Kidney (tissue), 14 donors: ENCODE data around the gene IL1RAPL1. TPM values are rescaled to one million over a fixed set of nuclear protein-coding genes. Genes with fewer than 3 reads are reported as not detected.
A peak's percentile ranks its signal among the peaks of the same experiment; 100 is the strongest.

Source experiments
- DNase-seq, 5 donors: peaks; one replicate each; pipeline ENCODE4 v3.0.0-alpha.2; 2013 to 2020
- FAIRE-seq: peaks from 2 replicates; lab custom pipeline; 2012; peaks lifted over from hg19 to GRCh38; lab: Jason Lieb, UNC
- H3K27ac ChIP-seq, 2 donors: one replicate each; pipeline ENCODE4 v1.7.0; 2013; ENCODE audit warnings: low read depth in 2 of 2, low read length in 2 of 2, inconsistent platforms in 1 of 2
- H3K27me3 ChIP-seq: one replicate; pipeline ENCODE4 v1.7.1; 2013; ENCODE audit warnings: low read length, inconsistent platforms; ENCODE audit not compliant: control insufficient read depth, insufficient read depth
- H3K36me3 ChIP-seq, 3 donors: one replicate each; pipeline versions ENCODE4 v1.7.0 to v1.7.1; 2013; ENCODE audit warnings: low read length in 3 of 3, control low read depth in 1 of 3, inconsistent platforms in 1 of 3; ENCODE audit not compliant: insufficient read depth in 3 of 3, control insufficient read depth in 2 of 3
- H3K4me1 ChIP-seq, 3 donors: one replicate each; pipeline versions ENCODE4 v1.7.0 to v1.7.1; 2013; ENCODE audit warnings: low read length in 3 of 3, inconsistent platforms in 1 of 3, low read depth in 1 of 3; ENCODE audit not compliant: control insufficient read depth in 2 of 3, insufficient read depth in 2 of 3
- H3K4me3 ChIP-seq, 3 donors: one replicate each; pipeline versions ENCODE4 v1.7.0 to v1.8.1; 2013; ENCODE audit warnings: low read length in 3 of 3, control low read depth in 1 of 3, inconsistent platforms in 1 of 3
- H3K9ac ChIP-seq, 3 donors: one replicate each; pipeline versions ENCODE4 v1.7.0 to v1.7.1; 2013; ENCODE audit warnings: low read length in 3 of 3, control low read depth in 1 of 3, inconsistent platforms in 1 of 3
- H3K9me3 ChIP-seq, 3 donors: one replicate each; pipeline versions ENCODE4 v1.7.0 to v1.7.1; 2013; ENCODE audit warnings: low read length in 3 of 3, control low read depth in 1 of 3, inconsistent platforms in 1 of 3; ENCODE audit not compliant: control insufficient read depth in 2 of 3, insufficient read depth in 1 of 3
- CTCF ChIP-seq: IDR thresholded peaks from 3 replicates; pipeline ENCODE4 v1.5.1; 2012; ENCODE audit warnings: mild to moderate bottlenecking, moderate library complexity, borderline replicate concordance; ENCODE audit not compliant: insufficient read depth; ENCODE audit errors: extremely low read depth
- intact Hi-C: fragments of 100-400 bp; cut with DNase I; formaldehyde crosslinking; loops from one replicate; pipeline ENCODE4 v1.11.1; 2022
- polyA plus RNA-seq: library from polyadenylated mRNA; stranded (reverse); fragments of 350-450 nt; fragmentation: Illumina TruSeq; extraction: RNeasy Lipid Tissue Mini Kit (QIAGEN cat#74804); gene quantifications from one replicate; pipeline ENCODE4 v1.2.3, GENCODE V29; 2014; ENCODE audit warnings: low read depth, low replicate concordance; ENCODE audit not compliant: insufficient read depth
- total RNA-seq: library from RNA; stranded (reverse); fragmentation: NEBNext Ultra II Directional; extraction: Animal tissue kit (Norgen Biotek cat#: 25700); gene quantifications from one replicate; pipeline ENCODE4 v1.2.1, GENCODE V29; 2021
- donor health status: control.
- donor health status: control.
- donor health status: control.
- donor health status: control.
- donor health status: control.
- donor health status: DM: yes; HTN: yes; CAD: no.
- donor health status: Normal renal cell carcinoma (clear cell type).

IL1RAPL1 gene
- total and polyA plus RNA-seq, 2 donors from 2014 or later: 0.19 TPM; not detected in 1

GRCh38 chrX:29468911-29469494 lies 881.8 kb downstream of the IL1RAPL1 start:
- FAIRE-seq: no peak

DNA sequence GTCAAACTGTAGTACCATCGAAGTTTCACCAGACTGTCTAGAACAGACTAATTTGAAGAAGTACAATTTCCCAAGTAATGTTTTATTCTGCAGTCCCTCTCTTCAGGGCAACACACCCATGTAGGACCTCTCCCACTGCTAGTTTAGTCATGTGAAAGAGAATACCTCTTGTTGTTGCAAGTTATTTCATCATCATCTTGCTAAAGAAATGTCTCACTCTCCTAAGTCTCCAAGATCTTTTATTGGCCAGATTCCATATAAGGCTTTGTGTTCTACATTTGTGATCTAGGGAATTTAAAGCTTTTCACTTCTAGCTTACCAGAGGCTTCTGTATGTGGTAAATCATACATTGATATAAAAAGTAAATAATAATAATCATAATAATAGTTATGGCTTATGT lies 882.8 kb downstream of the IL1RAPL1 start:
- DNase-seq (no peak), FAIRE-seq (no peak)
- intact Hi-C loops: no loop called here
- Histone ChIP-seq H3K36me3 (no peaks in the 10 kb centered on the region), H3K4me3 (no peak overlapping the region), H3K9ac (no peak overlapping the region), H3K27ac (no peak overlapping the region), H3K9me3 (no peaks in the 10 kb centered on the region), H3K4me1 (no peaks in the 10 kb centered on the region), H3K27me3 (no peaks in the 10 kb centered on the region)
- TF ChIP-seq CTCF: no peak

More at GRCh38 chrX:29468911-29469494, 881.8 kb downstream of the IL1RAPL1 start:
- Histone ChIP-seq H3K27ac (no peak overlapping the region), H3K4me1 (no peaks in the 10 kb centered on the region), H3K36me3 (no peaks in the 10 kb centered on the region), H3K9me3 (no peaks in the 10 kb centered on the region), H3K27me3 (no peaks in the 10 kb centered on the region), H3K4me3 (no peak overlapping the region), H3K9ac (no peak overlapping the region)
- intact Hi-C loops: no loop called here
- no peak for DNase-seq
- TF ChIP-seq CTCF: no peak

- TF ChIP-seq CTCF: no peak
- H3K4me3 ChIP-seq: no peak overlapping the region
- H3K27me3 ChIP-seq: no peaks in the 10 kb centered on the region
- intact Hi-C loops: no loop called here
- FAIRE-seq (no peak), DNase-seq (no peak)
- no peak overlapping the region for H3K27ac ChIP-seq
- H3K9ac ChIP-seq: no peak overlapping the region
- H3K9me3 ChIP-seq: no peaks in the 10 kb centered on the region
- no peaks in the 10 kb centered on the region for H3K4me1 ChIP-seq
- H3K36me3 ChIP-seq: no peaks in the 10 kb centered on the region
Measured at GRCh38 chrX:29471829-29472228, 884.6 kb downstream of the IL1RAPL1 start.

- no peaks in the 10 kb centered on the region for H3K36me3 ChIP-seq
- H3K4me3 ChIP-seq: no peak overlapping the region
- FAIRE-seq: peak; percentile 27
- TF ChIP-seq CTCF: no peak
- DNase-seq: no peak
- no peak overlapping the region for H3K27ac ChIP-seq
- H3K27me3 ChIP-seq: no peaks in the 10 kb centered on the region
- no peaks in the 10 kb centered on the region for H3K9me3 ChIP-seq
- H3K4me1 ChIP-seq: no peaks in the 10 kb centered on the region
- H3K9ac ChIP-seq: no peak overlapping the region
- intact Hi-C loops: no loop called here
Measured at GRCh38 chrX:29477878-29478277, 890.6 kb downstream of the IL1RAPL1 start.
